Astrocyte of the spinal cord (primary cell): ENCODE data around the gene PSPH.
"Not testable (repeated sequence)": the region's sequence is repeated elsewhere in the genome, so short reads cannot be mapped to it uniquely, and the experiment has no call there.

ENCODE experiments used
- DNase-seq: peaks from one replicate; pipeline ENCODE4 v3.0.0; 2011; ENCODE audit warnings: low read depth, low spot score
- H3K4me3 ChIP-seq: 2 replicates; pipeline ENCODE4 v1.5.1; 2011; ENCODE audit warnings: low read depth, mild to moderate bottlenecking, low read length, moderate library complexity
- CTCF ChIP-seq: IDR thresholded peaks from 2 replicates; pipeline ENCODE4 v1.5.1; 2012; ENCODE audit warnings: low read depth, mild to moderate bottlenecking, low read length, inconsistent platforms
- in situ Hi-C: cut with HindIII; loops from 2 replicates; pipeline ENCODE4 v1.10.0; 2017; ENCODE audit warnings: low sequenced_read_pairs

PSPH gene

GRCh38 chr7:56077681-56078080, 26.4 kb upstream of the PSPH start:
- in situ Hi-C loops = no loop called here
- DNase-seq = no peak
- no peak overlapping the region for H3K4me3 ChIP-seq
- TF ChIP-seq CTCF = no peak

- in situ Hi-C loops = no loop called here
- peak; percentile 93 for TF ChIP-seq CTCF
- peak; percentile 81 for DNase-seq
- no peak overlapping the region for H3K4me3 ChIP-seq
Measured at GRCh38 chr7:56074371-56074791, 23.1 kb upstream of the PSPH start.

- DNase-seq, in situ Hi-C loops, H3K4me3 ChIP-seq: not testable (repeated sequence)
Measured at GRCh38 chr7:56066376-56066775, 15.1 kb upstream of the PSPH start.

GRCh38 chr7:56063882-56064625, 12.8 kb upstream of the PSPH start, which contains the start of gene SUMF2:
SUMF2 (plus strand) TSS chr7:56064286; CDS start chr7:56064312, 26 bp downstream.
- DNase-seq = peak; percentile 86
- in situ Hi-C loops = no loop called here
- H3K4me3 ChIP-seq = peak within 1 kb of the TSS; percentile 87
- TF ChIP-seq CTCF = no peak

GRCh38 chr7:56063500-56063881, 12.2 kb upstream of the PSPH start:
- DNase-seq = no peak
- no peak overlapping the region for H3K4me3 ChIP-seq
- TF ChIP-seq CTCF = no peak
- in situ Hi-C loops = no loop called here

GRCh38 chr7:56062382-56062781, 11.1 kb upstream of the PSPH start:
- in situ Hi-C loops = no loop called here
- no peak overlapping the region for H3K4me3 ChIP-seq
- no peak for TF ChIP-seq CTCF
- peak; percentile 60 for DNase-seq

GRCh38 chr7:56053993-56054392, 2.7 kb upstream of the PSPH start:
- no peak for TF ChIP-seq CTCF
- in situ Hi-C loops = no loop called here
- no peak for DNase-seq
- no peak overlapping the region for H3K4me3 ChIP-seq
